Trophoblast cell (in vitro differentiated cells and primary cell): ENCODE measurements around the gene THRA.
"Not testable (repeated sequence)": the region's sequence is repeated elsewhere in the genome, so short reads cannot be mapped to it uniquely, and the experiment has no call there.

Source experiments
- DNase-seq, 2 donors: peaks; one replicate each; pipeline ENCODE4 v3.0.0-alpha.2; 2016
- H2AFZ ChIP-seq: 2 replicates; pipeline ENCODE4 v1.6.1; 2013; ENCODE audit warnings: low read length, moderate library complexity, mild to moderate bottlenecking; ENCODE audit not compliant: insufficient read depth, poor library complexity
- H2AK5ac ChIP-seq: 2 replicates; pipeline ENCODE4 v1.6.1; 2013; ENCODE audit warnings: mild to moderate bottlenecking, low read length
- H2BK120ac ChIP-seq: 2 replicates; pipeline ENCODE4 v1.6.1; 2013; ENCODE audit warnings: low read length, mild to moderate bottlenecking, moderate library complexity; ENCODE audit not compliant: insufficient read depth, poor library complexity
- H2BK12ac ChIP-seq: 2 replicates; pipeline ENCODE4 v1.6.1; 2013; ENCODE audit warnings: mild to moderate bottlenecking, low read length, moderate library complexity
- H2BK5ac ChIP-seq: 2 replicates; pipeline ENCODE4 v1.6.1; 2013; ENCODE audit warnings: low read length, low read depth, moderate library complexity, mild to moderate bottlenecking; ENCODE audit not compliant: poor library complexity
- H3K14ac ChIP-seq: 2 replicates; pipeline ENCODE4 v1.6.1; 2013; ENCODE audit warnings: mild to moderate bottlenecking, low read length
- H3K18ac ChIP-seq: 2 replicates; pipeline ENCODE4 v1.6.1; 2013; ENCODE audit warnings: mild to moderate bottlenecking, low read length
- H3K23ac ChIP-seq: 2 replicates; pipeline ENCODE4 v1.6.1; 2013; ENCODE audit warnings: low read length
- H3K27ac ChIP-seq: 2 replicates; pipeline ENCODE4 v1.5.1; 2013; ENCODE audit warnings: low read depth, mild to moderate bottlenecking, inconsistent platforms, low read length, moderate library complexity
- H3K27me3 ChIP-seq: 2 replicates; pipeline ENCODE4 v1.6.1; 2013; ENCODE audit warnings: inconsistent platforms, mild to moderate bottlenecking, low read length, moderate library complexity; ENCODE audit not compliant: insufficient read depth
- H3K36me3 ChIP-seq, 2 experiments: 1 replicate in 1 of 2; 2 replicates in 1 of 2; pipeline ENCODE4 v1.6.1; 2013; ENCODE audit warnings: low read length in 2 of 2, mild to moderate bottlenecking in 2 of 2, moderate library complexity in 1 of 2; ENCODE audit not compliant: insufficient read depth in 2 of 2, control insufficient read depth in 1 of 2
- H3K4ac ChIP-seq: 2 replicates; pipeline ENCODE4 v1.6.1; 2013; ENCODE audit warnings: low read depth, mild to moderate bottlenecking, low read length, moderate library complexity
- H3K4me1 ChIP-seq, 2 experiments: 1 replicate in 1 of 2; 2 replicates in 1 of 2; pipeline ENCODE4 v1.6.1; 2013; ENCODE audit warnings: low read length in 2 of 2, mild to moderate bottlenecking in 2 of 2, moderate library complexity in 1 of 2; ENCODE audit not compliant: insufficient read depth in 2 of 2, control insufficient read depth in 1 of 2
- H3K4me2 ChIP-seq: 2 replicates; pipeline ENCODE4 v1.6.1; 2013; ENCODE audit warnings: inconsistent platforms, mild to moderate bottlenecking, low read length, moderate library complexity
- H3K4me3 ChIP-seq: 2 replicates; pipeline ENCODE4 v1.5.1; 2013; ENCODE audit warnings: mild to moderate bottlenecking, low read depth, low read length, inconsistent platforms
- H3K79me1 ChIP-seq: one replicate; pipeline ENCODE4 v1.6.1; 2013; ENCODE audit warnings: low read length
- H3K79me2 ChIP-seq: 2 replicates; pipeline ENCODE4 v1.6.1; 2013; ENCODE audit warnings: low read length, mild to moderate bottlenecking; ENCODE audit not compliant: control insufficient read depth, insufficient read depth, poor library complexity
- H3K9ac ChIP-seq: 2 replicates; pipeline ENCODE4 v1.6.1; 2013; ENCODE audit warnings: mild to moderate bottlenecking, low read length
- H3K9me3 ChIP-seq: 2 replicates; pipeline ENCODE4 v1.6.1; 2013; ENCODE audit warnings: low read depth, mild to moderate bottlenecking, control low read depth, inconsistent platforms, low read length; ENCODE audit not compliant: insufficient read depth
- H4K12ac ChIP-seq: 2 replicates; pipeline ENCODE4 v1.6.1; 2013; ENCODE audit warnings: low read depth, mild to moderate bottlenecking, low read length, moderate library complexity
- H4K8ac ChIP-seq: 2 replicates; pipeline ENCODE4 v1.6.1; 2013; ENCODE audit warnings: low read depth, mild to moderate bottlenecking, low read length, moderate library complexity
- H4K91ac ChIP-seq: one replicate; pipeline ENCODE4 v1.6.1; 2013; ENCODE audit warnings: low read depth, mild to moderate bottlenecking, low read length, moderate library complexity
- WGBS: extraction: QIAGEN DNeasy Blood & Tissue Kit; methylation state at CpG from one replicate; pipeline ENCODE4 v1.1.7; 2013; ENCODE audit warnings: missing lambda C conversion rate; ENCODE audit not compliant: insufficient read length, insufficient coverage; ENCODE audit errors: extremely low coverage; 5-methylcytosine and 5-hydroxymethylcytosine counted together

THRA gene

GRCh38 chr17:40134184-40134583, 71.4 kb downstream of the THRA start:
- no peak overlapping the region for H3K27ac ChIP-seq
- H3K4me1 ChIP-seq: peaks cover 0 to 2% of the 10 kb centered on the region in 2 experiments
- no peak for DNase-seq

GRCh38 chr17:40135817-40136216, 73.1 kb downstream of the THRA start:
- Histone ChIP-seq H3K9me3 (no peaks in the 10 kb centered on the region), H4K8ac (no peak overlapping the region), H3K27me3 (no peaks in the 10 kb centered on the region), H2AFZ (no peak overlapping the region), H3K4me1 (peaks cover 5% of the 10 kb centered on the region in 2 experiments), H4K91ac (no peak overlapping the region), H3K27ac (no peak overlapping the region), H2BK12ac (no peak overlapping the region), H3K79me2 (peaks cover 7% of the 10 kb centered on the region), H3K9ac (no peak overlapping the region), H2AK5ac (no peak overlapping the region), H2BK5ac (no peak overlapping the region), H3K79me1 (peaks cover 10% of the 10 kb centered on the region), H3K23ac (no peak overlapping the region), H3K14ac (no peak overlapping the region), H4K12ac (no peak overlapping the region), H3K18ac (no peak overlapping the region), H3K4ac (no peak overlapping the region), H3K4me3 (no peak overlapping the region), H3K4me2 (no peak overlapping the region), H2BK120ac (no peak overlapping the region), H3K36me3 (peaks cover 12 to 41% of the 10 kb centered on the region in 2 experiments)
- no peak for DNase-seq
- no CpG with 5 or more reads among the region's 3 CpGs for WGBS

More at GRCh38 chr17:40134184-40134583, 71.4 kb downstream of the THRA start:
- no peaks in the 10 kb centered on the region for H3K27me3 ChIP-seq
- H3K9me3 ChIP-seq: no peaks in the 10 kb centered on the region
- no peak overlapping the region for H3K4ac ChIP-seq
- H2BK120ac ChIP-seq: no peak overlapping the region
- H3K36me3 ChIP-seq: peaks cover 18 to 55% of the 10 kb centered on the region in 2 experiments
- no peak overlapping the region for H2AK5ac ChIP-seq
- H3K14ac ChIP-seq: no peak overlapping the region
- H3K79me1 ChIP-seq: no peaks in the 10 kb centered on the region
- H3K79me2 ChIP-seq: no peaks in the 10 kb centered on the region
- H3K4me2 ChIP-seq: no peak overlapping the region
- H3K9ac ChIP-seq: no peak overlapping the region
- no peak overlapping the region for H2BK5ac ChIP-seq
- H3K4me3 ChIP-seq: no peak overlapping the region
- no CpG with 5 or more reads among the region's 7 CpGs for WGBS
- H4K8ac ChIP-seq: no peak overlapping the region
- H2BK12ac ChIP-seq: no peak overlapping the region
- H4K12ac ChIP-seq: no peak overlapping the region
- no peak overlapping the region for H2AFZ ChIP-seq
- no peak overlapping the region for H4K91ac ChIP-seq
- no peak overlapping the region for H3K18ac ChIP-seq
- H3K23ac ChIP-seq: no peak overlapping the region

GRCh38 chr17:40139566-40140058, 76.8 kb downstream of the THRA start:
- peaks cover 8 to 22% of the 10 kb centered on the region in 2 experiments for H3K36me3 ChIP-seq
- H3K4me1 ChIP-seq: peaks cover 5 to 9% of the 10 kb centered on the region in 2 experiments
- peak overlapping the region; percentile 60 for H3K27ac ChIP-seq
- peak overlapping the region; percentile 29 for H2BK5ac ChIP-seq
- H3K4ac ChIP-seq: peak overlapping the region; percentile 68
- peak overlapping the region; percentile 65 for H3K4me2 ChIP-seq
- no peak overlapping the region for H3K23ac ChIP-seq
- H2BK120ac ChIP-seq: peak overlapping the region; percentile 29
- peak overlapping the region; percentile 12 for H3K18ac ChIP-seq
- peak overlapping the region; percentile 80 for H4K8ac ChIP-seq
- peaks cover 7% of the 10 kb centered on the region for H3K79me2 ChIP-seq
- peak overlapping the region; percentile 72 for H2AK5ac ChIP-seq
- no CpG with 5 or more reads among the region's 14 CpGs for WGBS
- H3K79me1 ChIP-seq: peaks cover 10% of the 10 kb centered on the region
- no peak overlapping the region for H2BK12ac ChIP-seq
- no peaks in the 10 kb centered on the region for H3K27me3 ChIP-seq
- peak overlapping the region; percentile 59 for H3K9ac ChIP-seq
- peak overlapping the region; percentile 33 for H3K14ac ChIP-seq
- peak overlapping the region; percentile 50 for H2AFZ ChIP-seq
- no peak for DNase-seq
- no peaks in the 10 kb centered on the region for H3K9me3 ChIP-seq
- peak overlapping the region; percentile 50 for H4K91ac ChIP-seq
- H4K12ac ChIP-seq: peak overlapping the region; percentile 57
- peak overlapping the region; percentile 51 for H3K4me3 ChIP-seq

- not testable (repeated sequence) for H3K4me1 ChIP-seq, H3K27me3 ChIP-seq, H2AFZ ChIP-seq, H3K79me1 ChIP-seq, H3K9me3 ChIP-seq, H4K8ac ChIP-seq, H2BK5ac ChIP-seq, H2BK12ac ChIP-seq, H4K12ac ChIP-seq, H3K79me2 ChIP-seq, H3K27ac ChIP-seq, H3K4ac ChIP-seq, H3K4me2 ChIP-seq, DNase-seq, H3K23ac ChIP-seq, H3K4me3 ChIP-seq, H3K18ac ChIP-seq, H2BK120ac ChIP-seq, H4K91ac ChIP-seq, H2AK5ac ChIP-seq, H3K14ac ChIP-seq, H3K9ac ChIP-seq
- peaks cover 6 to 17% of the 10 kb centered on the region in 2 experiments for H3K36me3 ChIP-seq
- no CpG with 5 or more reads among the region's 3 CpGs for WGBS
Observed at GRCh38 chr17:40143166-40143565, 80.4 kb downstream of the THRA start.
